HG02642 (cell line): Measurements from ENCODE around the gene CLMN.

Experiments used
- ATAC-seq: cut with Tn5 transposase; IDR thresholded peaks from one replicate; pipeline ENCODE4 v1.9.1; 2021; ENCODE audit warnings: mild to moderate bottlenecking; ENCODE audit not compliant: unreplicated experiment, poor library complexity

Gene CLMN, protein sequence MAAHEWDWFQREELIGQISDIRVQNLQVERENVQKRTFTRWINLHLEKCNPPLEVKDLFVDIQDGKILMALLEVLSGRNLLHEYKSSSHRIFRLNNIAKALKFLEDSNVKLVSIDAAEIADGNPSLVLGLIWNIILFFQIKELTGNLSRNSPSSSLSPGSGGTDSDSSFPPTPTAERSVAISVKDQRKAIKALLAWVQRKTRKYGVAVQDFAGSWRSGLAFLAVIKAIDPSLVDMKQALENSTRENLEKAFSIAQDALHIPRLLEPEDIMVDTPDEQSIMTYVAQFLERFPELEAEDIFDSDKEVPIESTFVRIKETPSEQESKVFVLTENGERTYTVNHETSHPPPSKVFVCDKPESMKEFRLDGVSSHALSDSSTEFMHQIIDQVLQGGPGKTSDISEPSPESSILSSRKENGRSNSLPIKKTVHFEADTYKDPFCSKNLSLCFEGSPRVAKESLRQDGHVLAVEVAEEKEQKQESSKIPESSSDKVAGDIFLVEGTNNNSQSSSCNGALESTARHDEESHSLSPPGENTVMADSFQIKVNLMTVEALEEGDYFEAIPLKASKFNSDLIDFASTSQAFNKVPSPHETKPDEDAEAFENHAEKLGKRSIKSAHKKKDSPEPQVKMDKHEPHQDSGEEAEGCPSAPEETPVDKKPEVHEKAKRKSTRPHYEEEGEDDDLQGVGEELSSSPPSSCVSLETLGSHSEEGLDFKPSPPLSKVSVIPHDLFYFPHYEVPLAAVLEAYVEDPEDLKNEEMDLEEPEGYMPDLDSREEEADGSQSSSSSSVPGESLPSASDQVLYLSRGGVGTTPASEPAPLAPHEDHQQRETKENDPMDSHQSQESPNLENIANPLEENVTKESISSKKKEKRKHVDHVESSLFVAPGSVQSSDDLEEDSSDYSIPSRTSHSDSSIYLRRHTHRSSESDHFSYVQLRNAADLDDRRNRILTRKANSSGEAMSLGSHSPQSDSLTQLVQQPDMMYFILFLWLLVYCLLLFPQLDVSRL

DNA sequence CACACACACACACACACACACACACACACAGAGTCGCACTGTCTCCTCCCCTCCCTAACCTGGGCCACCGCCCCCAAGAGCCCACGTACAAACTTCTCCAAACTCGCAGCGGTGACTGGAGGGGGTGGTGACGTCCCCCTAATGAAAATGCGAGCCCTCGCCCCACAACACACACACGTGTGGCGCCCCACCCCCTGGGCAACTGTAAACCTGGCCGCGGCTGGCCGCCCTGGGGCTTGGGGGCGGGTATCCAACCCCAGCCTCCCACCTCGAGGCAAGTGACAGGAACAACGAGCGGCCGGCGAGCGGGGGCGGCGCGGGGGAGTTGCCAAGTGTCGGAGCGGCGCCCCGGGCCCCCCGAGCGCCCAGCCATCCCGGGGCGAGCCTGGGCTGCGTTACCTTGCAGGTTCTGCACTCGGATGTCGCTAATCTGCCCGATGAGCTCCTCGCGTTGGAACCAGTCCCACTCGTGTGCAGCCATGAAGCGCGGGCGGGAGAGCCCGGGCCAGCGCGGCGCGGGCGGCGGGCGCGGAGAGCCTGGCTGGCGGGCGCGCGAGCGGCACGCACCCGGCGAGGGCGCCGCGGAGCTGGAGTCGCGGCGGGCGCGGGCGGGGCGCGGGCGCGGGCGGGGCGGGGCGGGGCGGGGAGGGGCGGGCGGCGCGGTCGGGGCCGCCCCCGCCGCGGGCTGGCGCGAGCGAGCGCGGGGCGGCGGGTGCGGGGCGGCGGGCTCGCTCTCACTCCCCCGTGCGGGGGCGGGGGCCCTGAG lies at the start of gene CLMN:
CLMN (minus strand) TSS at position 597 of the 766 bp plus-strand sequence; CDS start at position 481, 116 bp downstream.
- no peak for ATAC-seq

DNA sequence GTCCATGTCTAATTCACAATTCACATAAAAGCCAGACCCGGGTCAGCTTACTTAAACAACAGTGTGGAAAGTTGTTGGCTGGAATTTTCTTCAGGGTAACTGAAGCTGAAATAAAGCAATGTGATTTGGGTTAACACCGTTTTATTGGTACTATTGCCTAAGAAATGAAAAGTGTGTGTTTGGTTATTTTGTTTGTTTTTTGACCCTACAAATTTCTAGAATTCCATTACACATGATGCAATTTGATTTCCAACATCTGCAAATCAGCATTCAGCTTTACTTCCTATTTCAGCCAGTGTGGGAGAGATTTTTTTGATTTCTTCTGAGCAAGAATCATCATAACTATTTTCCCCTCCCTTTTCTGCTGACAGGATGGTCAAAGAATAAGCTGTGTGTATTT lies 45.7 kb upstream of the CLMN start:
- no peak for ATAC-seq

DNA sequence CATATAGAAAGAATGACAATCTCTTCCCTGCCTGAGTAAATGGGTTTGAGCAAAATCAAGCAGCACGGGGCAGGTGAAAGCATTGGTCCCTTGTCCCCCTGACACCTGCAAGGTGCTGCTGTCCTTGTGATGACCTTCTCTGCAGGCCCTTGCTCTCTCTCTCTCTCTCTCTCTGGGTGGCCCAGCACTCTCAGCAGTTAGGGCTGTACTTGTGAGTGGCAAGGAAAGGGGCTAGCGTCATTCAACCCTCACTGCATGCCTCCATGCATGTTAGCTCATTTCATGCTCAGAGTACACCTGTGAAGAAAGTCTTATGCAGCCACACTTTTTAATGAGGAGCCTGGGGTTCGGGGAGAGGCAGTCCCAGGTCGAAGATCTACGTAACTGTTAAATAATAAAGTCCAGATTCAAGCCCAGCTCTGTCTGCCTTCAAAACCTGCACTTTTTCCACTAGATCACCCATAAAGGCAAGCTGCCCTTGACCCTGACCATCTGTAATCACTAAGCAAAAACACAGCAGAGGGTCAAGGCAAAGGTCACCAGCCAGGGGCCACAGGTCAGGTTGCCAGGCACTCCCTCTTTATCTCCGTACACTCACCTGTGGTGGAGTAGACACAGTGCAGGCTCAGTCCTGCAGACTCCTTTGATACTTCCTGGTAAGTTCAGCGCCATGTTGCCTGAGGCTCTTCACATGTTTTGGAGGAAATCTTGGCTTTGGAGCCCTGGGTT lies 44.9 kb upstream of the CLMN start:
- no peak for ATAC-seq

DNA sequence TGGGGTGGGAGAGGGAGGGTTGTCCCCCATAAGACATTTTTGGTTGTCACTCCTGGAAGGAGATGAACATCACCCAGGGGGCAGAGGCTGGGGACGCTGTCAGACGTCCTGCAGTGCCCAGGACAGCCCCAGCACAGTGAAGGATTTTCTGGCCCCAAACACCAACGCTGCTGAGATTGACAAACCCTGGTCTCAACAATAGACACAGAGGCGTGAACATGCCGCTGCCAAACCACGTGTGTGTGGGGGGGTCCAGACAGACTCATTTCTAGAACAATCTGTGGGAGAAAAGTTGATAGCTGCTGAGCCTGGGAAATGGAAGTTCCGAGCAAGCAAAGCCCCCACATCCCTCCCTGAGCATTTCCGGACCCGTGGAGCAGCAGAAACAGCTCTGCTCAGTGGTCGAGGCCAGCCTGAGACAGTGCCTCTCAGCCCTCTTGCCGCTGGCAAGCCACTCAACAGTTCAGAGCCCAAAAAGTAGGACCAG lies 43.8 kb upstream of the CLMN start:
- no peak for ATAC-seq

DNA sequence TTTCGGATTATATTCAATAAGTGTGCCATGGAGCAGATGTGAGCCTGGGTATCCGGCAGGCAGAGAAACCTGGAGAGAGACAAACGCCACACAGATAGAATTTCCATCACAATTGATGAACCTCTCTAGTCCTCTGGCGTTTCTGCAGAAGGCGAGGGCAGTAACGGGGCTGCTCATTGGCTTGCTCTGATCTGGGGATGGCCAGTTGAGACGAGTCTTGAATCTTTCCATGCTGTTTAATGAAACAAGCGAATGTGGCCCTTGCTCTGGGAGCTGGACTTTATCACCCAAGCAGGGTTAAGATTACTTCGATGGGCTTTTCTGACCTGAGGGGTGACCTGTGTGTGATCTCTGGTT lies 42.4 kb upstream of the CLMN start:
- no peak for ATAC-seq

DNA sequence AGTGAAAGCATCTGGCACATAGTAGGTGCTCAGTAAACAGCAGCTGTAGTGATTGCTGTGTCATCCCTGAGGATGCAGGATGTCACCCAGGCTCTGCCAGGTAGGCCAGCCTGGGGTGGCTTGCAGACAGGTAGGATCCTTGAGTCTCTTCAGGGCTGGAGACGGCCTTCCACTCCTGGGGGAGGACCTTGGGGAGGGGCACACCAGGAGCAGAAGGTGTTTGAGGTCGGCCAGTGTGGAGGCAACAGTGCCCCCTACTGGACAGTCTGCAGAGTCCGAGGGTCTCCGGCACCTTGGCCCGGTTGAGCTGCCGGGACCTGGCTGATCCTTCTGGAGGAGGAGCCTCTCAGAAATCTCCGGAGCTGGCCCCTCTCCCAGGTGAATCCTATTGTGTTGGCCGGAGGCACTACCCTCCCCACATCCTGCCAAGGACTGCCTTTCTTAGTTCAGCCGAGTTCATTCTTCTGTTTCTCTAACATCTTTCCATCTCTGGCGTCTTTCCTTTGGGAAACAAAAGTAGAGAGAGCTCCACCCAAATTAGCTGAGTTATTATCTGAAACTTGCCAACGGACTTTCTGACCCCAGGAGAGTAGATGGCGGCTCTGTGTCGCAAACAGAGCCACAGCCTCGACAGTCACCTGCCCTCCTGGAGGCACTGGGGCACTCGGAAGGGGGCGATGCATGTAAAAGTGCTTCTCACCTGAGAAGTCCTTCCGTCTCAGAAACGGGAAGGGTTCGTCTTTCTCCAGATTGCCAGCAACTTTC lies 41.8 kb upstream of the CLMN start:
- no peak for ATAC-seq

DNA sequence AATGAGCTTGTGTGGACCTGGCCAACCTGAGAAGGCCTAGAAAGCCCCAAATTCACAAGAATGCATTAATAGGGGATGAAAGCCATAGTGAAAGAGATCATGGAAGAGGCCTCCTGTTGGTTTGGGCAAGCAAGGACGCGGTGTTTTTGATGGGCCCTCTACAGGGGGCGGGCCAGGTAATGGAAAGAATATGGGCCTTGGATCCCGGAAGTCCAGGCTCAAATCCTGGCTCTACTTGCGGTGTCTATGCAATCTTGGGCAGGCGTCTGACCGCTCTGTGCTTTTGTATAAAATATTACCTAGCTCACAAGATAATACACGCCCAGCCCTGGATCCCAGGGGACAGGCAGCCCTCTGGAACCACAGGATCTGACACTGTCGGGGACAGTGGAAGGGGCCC lies 41.1 kb upstream of the CLMN start:
- ATAC-seq = no peak

DNA sequence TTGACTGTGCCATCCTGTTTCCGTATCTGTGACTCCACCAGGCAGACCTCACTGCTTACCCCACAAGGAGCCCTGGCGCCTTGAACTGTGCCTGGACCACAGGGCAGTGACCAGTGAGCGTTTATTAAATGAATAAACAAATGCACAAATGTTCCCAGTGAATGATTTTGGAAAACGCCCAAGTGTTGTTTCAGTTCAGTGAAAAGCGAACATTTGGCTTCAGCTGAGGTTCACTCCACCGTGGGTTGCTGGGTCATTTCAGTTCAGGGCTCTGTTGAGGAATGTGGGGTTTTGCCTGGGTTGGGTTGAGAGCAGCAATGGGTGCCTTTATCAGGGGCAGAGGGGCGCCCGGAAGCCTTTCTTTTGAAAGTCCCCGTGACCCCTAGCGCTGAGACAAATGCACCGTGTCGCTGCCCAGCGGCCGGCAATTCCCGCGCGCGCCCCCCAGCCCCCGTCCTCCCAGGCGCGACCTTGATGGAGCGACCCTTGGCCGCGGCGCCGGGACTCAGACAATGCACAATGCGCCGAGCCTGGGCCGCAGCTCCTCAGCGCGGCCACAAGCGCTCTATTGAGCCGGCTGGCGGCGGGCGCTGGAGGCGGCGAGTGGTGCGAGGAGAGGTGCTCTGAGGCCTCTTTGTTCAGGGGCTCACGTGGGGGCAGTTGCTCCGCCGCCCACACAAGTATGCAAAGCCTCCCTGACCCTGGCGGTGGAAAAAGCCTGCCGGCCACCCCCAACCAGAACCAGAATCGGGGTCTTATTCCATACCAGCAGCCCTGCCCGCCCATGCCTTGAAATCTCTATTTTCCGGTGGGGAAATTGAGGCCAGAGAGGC lies 40.5 kb upstream of the CLMN start:
- ATAC-seq = no peak

DNA sequence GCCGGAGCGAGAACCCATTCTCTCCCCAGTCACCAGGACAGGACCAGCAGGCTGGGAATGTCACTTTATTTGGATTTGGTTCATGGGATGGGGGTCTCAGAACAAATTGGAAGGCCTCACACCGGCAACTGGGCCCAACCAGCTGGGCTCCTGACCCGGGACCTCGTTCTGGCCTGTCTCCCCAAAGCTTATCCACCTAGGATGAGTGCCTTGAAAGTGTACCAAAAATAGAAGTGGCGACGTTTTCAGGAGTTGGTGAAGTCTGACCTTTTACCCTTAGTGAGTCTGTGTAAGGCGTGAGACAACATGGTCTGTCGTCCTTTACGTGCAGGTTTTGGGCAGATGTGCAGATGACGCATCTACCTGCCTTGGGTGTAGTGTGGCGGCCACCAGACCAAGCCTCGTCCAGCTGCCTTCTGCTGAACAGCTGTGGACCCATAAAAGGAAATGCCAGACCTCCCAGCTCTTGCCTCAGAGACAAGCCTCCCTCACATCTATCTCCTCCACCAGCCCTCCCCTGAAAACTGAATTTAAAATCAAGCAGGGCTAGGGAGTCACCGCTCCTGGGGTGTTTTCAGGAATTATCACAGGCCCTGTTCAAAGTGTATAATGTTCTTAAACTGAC lies 36.6 kb upstream of the CLMN start:
- ATAC-seq = no peak

DNA sequence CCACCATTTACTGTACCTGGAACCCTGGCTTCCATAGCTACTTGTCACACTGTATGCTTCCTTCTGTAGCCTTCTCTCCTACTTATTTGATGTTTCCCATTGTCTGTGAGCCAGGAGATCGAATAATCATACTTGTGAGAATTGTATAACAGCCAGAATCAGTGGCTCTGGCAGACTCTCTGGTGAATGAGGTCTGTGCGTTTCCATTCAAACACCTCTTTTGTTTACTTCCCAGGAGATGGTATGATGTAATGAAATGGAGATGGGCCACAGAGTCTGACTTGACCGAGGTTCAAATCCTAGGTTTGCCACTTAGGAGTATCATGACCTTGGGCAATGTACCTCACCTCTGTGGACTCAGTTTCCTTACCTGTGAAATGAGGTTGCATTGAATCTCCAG lies 35.7 kb upstream of the CLMN start:
- no peak for ATAC-seq

DNA sequence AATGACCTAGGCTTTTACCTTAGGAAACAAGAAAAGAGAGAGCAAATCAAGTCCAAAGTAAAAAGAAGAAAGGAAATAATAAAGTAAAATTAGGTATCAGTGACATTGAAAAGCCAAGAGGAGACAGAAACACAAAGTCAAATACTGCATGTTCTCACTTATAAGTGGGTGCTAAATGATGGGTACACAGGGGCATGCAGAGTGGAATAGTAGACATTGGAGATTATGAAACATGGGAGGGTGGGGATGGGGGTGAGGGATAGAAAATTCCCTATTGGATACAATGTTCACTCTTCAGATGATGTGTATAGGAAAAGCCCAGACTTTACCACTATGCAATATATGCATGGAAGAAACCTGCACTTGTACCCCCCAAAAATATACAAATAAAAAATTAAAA lies 35.1 kb upstream of the CLMN start:
- ATAC-seq = no peak

DNA sequence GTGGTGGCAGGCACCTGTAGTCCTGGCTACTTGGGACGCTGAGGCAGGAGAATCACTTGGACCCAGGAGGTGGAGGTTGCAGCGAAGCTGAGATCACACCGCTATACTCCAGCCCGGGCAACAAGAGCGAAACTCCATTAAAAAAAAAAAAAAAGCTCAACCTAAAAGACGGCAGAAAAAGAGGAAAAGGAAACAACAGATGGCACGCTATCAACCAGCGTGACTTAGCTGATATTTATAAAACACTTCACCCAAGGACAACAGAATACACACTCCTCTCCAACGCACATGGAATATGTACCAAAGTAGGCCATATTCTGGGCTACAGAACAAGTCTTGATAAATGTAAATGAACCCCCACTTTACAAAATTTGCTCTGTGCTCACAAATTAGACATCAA lies 34.0 kb upstream of the CLMN start:
- ATAC-seq = no peak

DNA sequence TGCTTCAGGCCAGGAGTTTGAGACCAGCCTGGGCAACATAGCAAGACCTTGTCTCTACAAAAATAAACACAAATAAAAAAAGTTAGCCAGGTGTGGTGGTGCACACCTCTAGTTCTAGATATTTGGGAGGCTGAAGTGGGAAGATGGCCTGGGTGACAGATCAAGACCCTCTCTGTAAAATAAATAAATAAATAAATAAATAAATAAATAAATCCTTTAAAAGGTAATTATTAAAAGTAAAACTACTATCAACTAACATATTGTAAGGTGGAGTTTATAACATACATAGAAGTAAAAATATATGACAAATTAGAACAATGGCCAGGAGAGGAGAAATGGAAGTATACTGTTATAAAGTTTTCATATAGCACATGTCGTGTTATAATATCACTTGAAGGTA lies 33.3 kb upstream of the CLMN start:
- ATAC-seq = no peak

DNA sequence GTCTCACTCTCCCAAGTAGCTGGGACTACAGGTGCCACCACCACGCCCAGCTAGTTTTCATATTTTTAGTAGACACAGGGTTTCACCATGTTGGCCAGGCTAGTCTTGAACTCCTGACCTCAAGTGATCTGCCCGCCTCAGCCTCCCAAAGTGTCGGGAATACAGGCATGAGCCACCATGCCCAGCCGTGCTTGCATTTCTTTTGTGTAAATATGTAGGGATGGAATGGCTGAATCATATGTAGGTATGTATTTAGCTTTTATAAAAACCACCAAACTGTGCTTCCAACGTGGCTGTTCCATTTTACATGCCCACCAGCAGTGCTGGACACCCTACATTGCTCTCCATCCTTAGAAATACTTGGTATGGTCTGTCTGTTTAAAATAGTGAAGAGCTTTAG lies 32.8 kb upstream of the CLMN start:
- ATAC-seq = no peak

DNA sequence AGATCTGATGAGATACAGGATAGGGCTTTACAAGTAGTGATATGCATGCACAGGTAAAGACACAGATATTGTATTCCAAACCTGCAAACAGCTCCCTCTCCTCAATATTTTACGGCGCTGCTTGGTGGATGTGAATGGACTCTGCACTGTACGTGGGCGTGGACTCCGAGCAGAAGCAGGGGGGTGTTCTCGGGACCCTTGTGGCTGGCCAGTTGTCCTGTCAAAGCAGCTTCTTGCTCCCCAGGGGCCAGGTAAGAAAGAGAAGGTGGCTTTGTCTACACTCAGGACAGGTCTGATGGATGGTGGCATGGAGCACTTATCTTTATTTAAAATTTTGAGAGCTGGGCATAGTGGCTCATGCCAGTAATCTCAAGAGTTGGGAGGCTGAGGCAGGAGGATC lies 29.5 kb upstream of the CLMN start:
- no peak for ATAC-seq

DNA sequence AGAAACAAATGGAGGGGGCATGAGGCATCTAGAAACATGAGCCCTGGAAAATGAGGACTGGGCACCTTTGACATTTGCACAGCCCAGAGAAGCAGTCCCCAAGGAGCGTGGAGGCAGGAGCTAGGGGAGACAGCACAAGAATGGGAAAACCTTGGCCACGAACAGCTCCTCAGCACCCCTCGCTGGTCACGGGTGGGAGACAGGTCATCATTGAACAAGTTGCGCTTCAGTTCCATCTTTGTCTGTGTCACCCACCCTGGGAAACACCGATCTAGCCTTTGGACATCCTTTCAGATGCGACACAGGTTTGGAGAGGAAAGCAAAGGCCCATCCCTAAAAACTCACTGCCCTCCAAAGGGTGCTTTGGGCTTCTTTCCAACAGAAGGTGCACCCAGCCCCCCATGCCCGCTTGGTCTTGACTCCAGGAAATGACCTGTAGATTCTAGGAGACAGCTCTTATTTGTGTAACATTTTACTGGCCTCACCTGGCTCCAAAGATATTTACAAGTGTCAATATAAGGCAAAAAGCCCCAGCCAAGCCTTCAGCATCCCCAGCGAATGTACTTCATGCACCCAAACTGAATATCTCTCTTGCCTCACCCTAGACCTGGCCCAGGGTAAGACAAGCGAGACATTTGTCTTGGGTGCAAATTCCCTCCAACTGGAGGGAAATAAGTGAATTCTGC lies 28.8 kb upstream of the CLMN start:
- no peak for ATAC-seq

DNA sequence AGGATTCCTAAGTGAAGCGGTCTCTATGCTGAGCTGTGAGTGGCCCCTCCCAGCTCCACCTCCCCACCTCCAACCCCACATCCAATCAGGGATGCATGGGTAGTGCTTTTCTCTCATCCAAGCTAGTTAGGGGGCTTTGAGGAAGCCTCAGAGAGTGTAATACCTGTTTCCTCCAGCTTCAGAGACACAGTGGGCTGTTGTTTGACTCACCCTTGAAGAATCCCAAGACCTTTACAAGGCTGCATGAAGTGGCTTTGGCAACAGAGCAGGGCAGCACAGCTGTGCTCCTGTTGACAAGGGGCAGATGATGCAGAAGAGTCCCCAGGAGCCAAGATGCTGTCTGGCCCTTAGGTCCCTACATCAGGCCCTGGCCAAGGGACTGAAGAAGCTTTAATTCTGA lies 27.1 kb upstream of the CLMN start:
- ATAC-seq = no peak
